Measurements from ENCODE around the gene CDK19.

DNA sequence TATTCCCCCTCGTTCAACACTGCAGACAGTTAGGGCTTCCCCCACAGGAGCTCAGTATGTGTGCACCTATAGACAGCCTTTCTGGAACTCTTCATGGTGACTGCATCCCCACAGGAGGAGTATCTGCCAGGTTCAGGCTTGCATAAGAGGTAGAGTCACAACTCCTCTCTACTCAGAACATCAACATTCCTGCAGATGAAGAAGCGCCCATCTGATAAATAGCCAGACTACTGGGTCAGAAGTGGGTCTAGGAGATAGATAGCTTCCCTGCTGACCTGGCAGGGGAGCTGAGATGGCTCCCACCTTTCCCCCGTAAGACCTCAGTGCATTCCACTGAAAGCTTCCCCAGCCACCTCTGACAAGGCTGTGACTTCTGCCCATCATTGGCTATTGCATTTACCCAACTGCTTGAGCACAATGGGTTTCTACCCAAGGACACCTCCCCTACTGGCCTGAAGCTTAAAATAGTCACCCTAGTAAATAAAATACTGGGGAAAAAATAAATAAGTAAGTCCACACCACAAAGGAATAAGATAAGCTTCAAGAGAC lies 125.1 kb downstream of the CDK19 start:
- no peak for TF ChIP-seq POLR2A (IDR thresholded peaks at IDR 0.05; ENCODE audit: extremely low read depth, insufficient read length)
- TF ChIP-seq CTCF (IDR thresholded peaks at IDR 0.05; ENCODE audit: low read depth, low read length) = no peak
- no peak for TF ChIP-seq MYC (IDR thresholded peaks at IDR 0.05; ENCODE audit: low read depth, low read length)
- no peak for TF ChIP-seq MAX (IDR thresholded peaks at IDR 0.05; ENCODE audit: low read depth, low read length)

Measured in NB4 (cell line).